HuH-7 (cell line): ENCODE data around the gene FALEC.
"Not testable (repeated sequence)": the region's sequence is repeated elsewhere in the genome, so short reads cannot be mapped to it uniquely, and the experiment has no call there.

Source experiments
- DNase-seq: peaks from one replicate; pipeline ENCODE4 v3.0.0; 2011; ENCODE audit warnings: low spot score

The FALEC gene

GRCh38 chr1:150574260-150575071, 58.9 kb downstream of the FALEC start:
- no peak for DNase-seq

GRCh38 chr1:150575072-150575489, 59.5 kb downstream of the FALEC start:
- no peak for DNase-seq

- no peak for DNase-seq
These were observed 60.2 kb downstream of the FALEC start for GRCh38 chr1:150575518-150576366.

GRCh38 chr1:150576367-150576711, 60.8 kb downstream of the FALEC start:
- no peak for DNase-seq

- no peak for DNase-seq
These were observed 61.4 kb downstream of the FALEC start for GRCh38 chr1:150576794-150577556.

- no peak for DNase-seq
These were observed 62.2 kb downstream of the FALEC start for GRCh38 chr1:150577557-150578271.

GRCh38 chr1:150578272-150579109, 62.9 kb downstream of the FALEC start:
- no peak for DNase-seq

GRCh38 chr1:150579110-150579944, 63.8 kb downstream of the FALEC start, which contains the start of gene MCL1:
MCL1 (minus strand) TSS chr1:150579610; CDS start chr1:150579530, 80 bp downstream.
- peak; percentile 78 for DNase-seq

- no peak for DNase-seq
These were observed 64.5 kb downstream of the FALEC start for GRCh38 chr1:150579945-150580642.

- DNase-seq: not testable (repeated sequence)
These were observed 65.4 kb downstream of the FALEC start for GRCh38 chr1:150580966-150581365.

- not testable (repeated sequence) for DNase-seq
These were observed 65.9 kb downstream of the FALEC start for GRCh38 chr1:150581437-150581836.

- DNase-seq: not testable (repeated sequence)
These were observed 66.4 kb downstream of the FALEC start for GRCh38 chr1:150581962-150582361.

GRCh38 chr1:150582371-150582770, 66.8 kb downstream of the FALEC start:
- no peak for DNase-seq
